ENCODE measurements around the gene FAM114A2. TPM values are rescaled to one million over a fixed set of nuclear protein-coding genes. Genes with fewer than 3 reads are reported as not detected.

FAM114A2 gene
- total RNA-seq, 2 experiments from 2014 or later: 16.5 to 33.2 TPM

DNA sequence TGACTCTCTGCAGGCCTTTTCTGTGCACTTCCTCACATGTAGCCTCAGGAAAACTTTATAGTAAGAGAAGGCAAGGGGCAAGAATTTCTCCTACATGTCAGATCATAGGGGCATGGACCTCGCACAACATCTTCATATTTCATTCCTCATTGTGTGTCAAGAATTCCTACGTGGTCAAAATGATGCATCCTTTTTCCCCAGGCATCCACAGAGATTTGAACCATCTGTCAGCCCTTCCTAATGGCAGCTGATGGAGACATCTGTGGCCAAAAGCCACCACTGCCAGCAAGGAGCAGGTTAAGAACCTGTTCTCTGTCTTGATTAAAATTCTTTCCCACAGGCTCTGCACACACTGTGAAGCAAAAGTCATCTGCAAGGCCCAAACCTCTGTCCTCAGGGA lies 42.5 kb upstream of the FAM114A2 start:
- intact Hi-C loops (cut with micrococcal nuclease; ENCODE audit: unreplicated experiment): no loop called here
- Histone ChIP-seq H3K4me1 (ENCODE audit: insufficient read depth, low read length, poor library complexity, severe bottlenecking) (no peaks in the 10 kb centered on the region), H3K9me2 (ENCODE audit: insufficient read depth, low read length) (no peaks in the 10 kb centered on the region), H3K4me3 (ENCODE audit: low read depth, low read length, poor library complexity, severe bottlenecking) (no peak overlapping the region), H3K36me3 (ENCODE audit: insufficient read depth, low read length) (no peaks in the 10 kb centered on the region), H4K20me1 (ENCODE audit: insufficient read depth, low read length) (no peaks in the 10 kb centered on the region), H3K79me2 (ENCODE audit: insufficient read depth, low read depth, low read length) (no peaks in the 10 kb centered on the region), H3K27ac (ENCODE audit: low read depth, low read length, poor library complexity, severe bottlenecking) (no peak overlapping the region), H2AFZ (ENCODE audit: low read length) (no peak overlapping the region), H3K4me2 (ENCODE audit: low read length) (no peak overlapping the region), H3K9me3 (ENCODE audit: low read length) (no peaks in the 10 kb centered on the region)
- TF ChIP-seq, protein P1, sequence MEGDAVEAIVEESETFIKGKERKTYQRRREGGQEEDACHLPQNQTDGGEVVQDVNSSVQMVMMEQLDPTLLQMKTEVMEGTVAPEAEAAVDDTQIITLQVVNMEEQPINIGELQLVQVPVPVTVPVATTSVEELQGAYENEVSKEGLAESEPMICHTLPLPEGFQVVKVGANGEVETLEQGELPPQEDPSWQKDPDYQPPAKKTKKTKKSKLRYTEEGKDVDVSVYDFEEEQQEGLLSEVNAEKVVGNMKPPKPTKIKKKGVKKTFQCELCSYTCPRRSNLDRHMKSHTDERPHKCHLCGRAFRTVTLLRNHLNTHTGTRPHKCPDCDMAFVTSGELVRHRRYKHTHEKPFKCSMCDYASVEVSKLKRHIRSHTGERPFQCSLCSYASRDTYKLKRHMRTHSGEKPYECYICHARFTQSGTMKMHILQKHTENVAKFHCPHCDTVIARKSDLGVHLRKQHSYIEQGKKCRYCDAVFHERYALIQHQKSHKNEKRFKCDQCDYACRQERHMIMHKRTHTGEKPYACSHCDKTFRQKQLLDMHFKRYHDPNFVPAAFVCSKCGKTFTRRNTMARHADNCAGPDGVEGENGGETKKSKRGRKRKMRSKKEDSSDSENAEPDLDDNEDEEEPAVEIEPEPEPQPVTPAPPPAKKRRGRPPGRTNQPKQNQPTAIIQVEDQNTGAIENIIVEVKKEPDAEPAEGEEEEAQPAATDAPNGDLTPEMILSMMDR (conservative IDR thresholded peaks at IDR 0.05; ENCODE audit: low read length): no peak
- no peak for TF ChIP-seq EZH2phosphoT487 (IDR thresholded peaks at IDR 0.05; ENCODE audit: borderline replicate concordance, low read depth, low read length)
- no peak for DNase-seq (ENCODE audit: low spot score)
- ChIA-PET POLR2A (interaction anchor here (0.7 kb wide), 1 partner anchor 21 kb away, joined by 3 read pairs; no protein-coding TSS in a partner anchor), CTCF (ENCODE audit: unreplicated experiment) (no interaction called here)
- no TSS peak for BruUV-seq (replicated peaks)

DNA sequence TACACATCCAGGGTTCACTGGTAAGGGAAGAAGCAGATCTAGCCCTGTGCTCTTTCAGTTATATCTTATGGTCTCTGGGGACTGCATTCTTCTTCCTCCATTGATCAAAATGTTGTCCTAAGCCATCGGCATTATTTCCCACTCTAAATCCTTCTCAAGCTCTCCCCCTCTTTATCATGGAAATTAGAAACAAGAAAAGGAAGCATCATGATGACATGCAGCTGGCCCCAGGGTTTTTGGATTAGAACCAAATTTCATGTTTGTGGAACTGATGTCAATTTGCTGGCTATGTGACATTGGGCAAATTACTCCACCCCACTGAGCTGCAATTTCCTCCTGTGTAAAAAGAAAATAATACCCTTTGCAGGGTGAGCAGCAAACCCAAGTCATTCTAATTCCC lies 39.6 kb upstream of the FAM114A2 start:
- Histone ChIP-seq H3K79me2 (ENCODE audit: insufficient read depth, low read depth, low read length) (no peaks in the 10 kb centered on the region), H2AFZ (ENCODE audit: low read length) (no peak overlapping the region), H3K4me1 (ENCODE audit: insufficient read depth, low read length, poor library complexity, severe bottlenecking) (no peaks in the 10 kb centered on the region), H3K9me2 (ENCODE audit: insufficient read depth, low read length) (no peaks in the 10 kb centered on the region), H3K36me3 (ENCODE audit: insufficient read depth, low read length) (no peaks in the 10 kb centered on the region), H3K4me2 (ENCODE audit: low read length) (no peak overlapping the region), H3K4me3 (ENCODE audit: low read depth, low read length, poor library complexity, severe bottlenecking) (no peak overlapping the region), H3K9me3 (ENCODE audit: low read length) (no peaks in the 10 kb centered on the region), H3K27ac (ENCODE audit: low read depth, low read length, poor library complexity, severe bottlenecking) (no peak overlapping the region), H4K20me1 (ENCODE audit: insufficient read depth, low read length) (no peaks in the 10 kb centered on the region)
- POLR2A ChIA-PET: no interaction called here
- no TSS peak for BruUV-seq (replicated peaks)
- TF ChIP-seq, protein P1 (conservative IDR thresholded peaks at IDR 0.05; ENCODE audit: low read length): no peak
- TF ChIP-seq EZH2phosphoT487 (IDR thresholded peaks at IDR 0.05; ENCODE audit: borderline replicate concordance, low read depth, low read length): no peak
- no peak for DNase-seq (ENCODE audit: low spot score)
- CTCF ChIA-PET (ENCODE audit: unreplicated experiment): no interaction called here
- intact Hi-C loops (cut with micrococcal nuclease; ENCODE audit: unreplicated experiment): no loop called here

DNA sequence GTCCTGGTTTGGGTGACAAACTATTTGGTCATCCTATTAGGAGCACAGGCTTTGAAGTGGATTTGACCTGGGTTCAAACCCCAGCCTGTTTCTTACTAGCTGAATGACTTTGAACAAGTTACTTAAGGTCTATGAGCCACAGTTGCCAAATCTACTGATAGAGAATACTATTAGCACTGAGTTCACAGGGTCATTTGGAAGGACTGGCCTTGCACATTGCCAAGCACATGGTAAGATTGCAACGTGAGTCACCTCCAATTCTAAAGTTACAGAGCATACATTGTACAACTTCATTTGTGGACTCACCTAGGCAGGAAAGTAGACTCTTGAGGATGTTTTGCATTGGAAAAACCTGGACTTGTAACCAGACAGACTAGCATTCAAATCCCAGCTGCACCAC lies 39.0 kb upstream of the FAM114A2 start:
- TF ChIP-seq, protein P1 (conservative IDR thresholded peaks at IDR 0.05; ENCODE audit: low read length): no peak
- no peak for TF ChIP-seq EZH2phosphoT487 (IDR thresholded peaks at IDR 0.05; ENCODE audit: borderline replicate concordance, low read depth, low read length)
- no TSS peak for BruUV-seq (replicated peaks)
- Histone ChIP-seq H3K4me2 (ENCODE audit: low read length) (no peak overlapping the region), H3K4me1 (ENCODE audit: insufficient read depth, low read length, poor library complexity, severe bottlenecking) (no peaks in the 10 kb centered on the region), H3K27ac (ENCODE audit: low read depth, low read length, poor library complexity, severe bottlenecking) (no peak overlapping the region), H3K79me2 (ENCODE audit: insufficient read depth, low read depth, low read length) (no peaks in the 10 kb centered on the region), H4K20me1 (ENCODE audit: insufficient read depth, low read length) (no peaks in the 10 kb centered on the region), H3K36me3 (ENCODE audit: insufficient read depth, low read length) (no peaks in the 10 kb centered on the region), H3K9me3 (ENCODE audit: low read length) (no peaks in the 10 kb centered on the region), H2AFZ (ENCODE audit: low read length) (no peak overlapping the region), H3K4me3 (ENCODE audit: low read depth, low read length, poor library complexity, severe bottlenecking) (no peak overlapping the region), H3K9me2 (ENCODE audit: insufficient read depth, low read length) (no peaks in the 10 kb centered on the region)
- no peak for DNase-seq (ENCODE audit: low spot score)
- ChIA-PET CTCF (ENCODE audit: unreplicated experiment) (no interaction called here), POLR2A (no interaction called here)
- intact Hi-C loops (cut with micrococcal nuclease; ENCODE audit: unreplicated experiment): no loop called here

Measured in OCI-LY7 (cell line).